ENCODE results near the gene CROCC2.

CROCC2 gene

GRCh38 chr2:241029599-241030332 is 123.6 kb downstream of the CROCC2 start:
- no peak for DNase-seq

GRCh38 chr2:241030333-241030680 is 124.2 kb downstream of the CROCC2 start:
- DNase-seq = no peak

- DNase-seq = no peak
These were observed 124.7 kb downstream of the CROCC2 start for GRCh38 chr2:241030883-241031282.

GRCh38 chr2:241031436-241032165 is 125.5 kb downstream of the CROCC2 start:
- DNase-seq = no peak

- no peak for DNase-seq
These were observed 127.3 kb downstream of the CROCC2 start for GRCh38 chr2:241033336-241033987.

- no peak for DNase-seq
These were observed 127.9 kb downstream of the CROCC2 start for GRCh38 chr2:241033994-241034393.

GRCh38 chr2:241034490-241035141 is 128.5 kb downstream of the CROCC2 start:
- DNase-seq = no peak

- no peak for DNase-seq
These were observed 129.1 kb downstream of the CROCC2 start for GRCh38 chr2:241035142-241035817.

- no peak for DNase-seq
These were observed 129.8 kb downstream of the CROCC2 start for GRCh38 chr2:241035818-241036396.

- DNase-seq = no peak
These were observed 130.3 kb downstream of the CROCC2 start for GRCh38 chr2:241036397-241036963.

GRCh38 chr2:241036964-241037421 is 130.9 kb downstream of the CROCC2 start:
- no peak for DNase-seq

- DNase-seq = no peak
These were observed 131.4 kb downstream of the CROCC2 start for GRCh38 chr2:241037498-241037897.

- no peak for DNase-seq
These were observed 132.4 kb downstream of the CROCC2 start for GRCh38 chr2:241038374-241039180.

- DNase-seq = no peak
These were observed 133.3 kb downstream of the CROCC2 start for GRCh38 chr2:241039416-241039815.

GRCh38 chr2:241040081-241040803 is 134.1 kb downstream of the CROCC2 start:
- DNase-seq = no peak

GRCh38 chr2:241041589-241042158 is 135.5 kb downstream of the CROCC2 start:
- no peak for DNase-seq

All from NCI-H2081 treated with DMSO at 0.1 percent for 48 hours (cell line).